GM19193 (cell line): ENCODE measurements around the gene PDE8A.

Experiments used
- POLR2A ChIP-seq: IDR thresholded peaks from 4 replicates; pipeline ENCODE4 v1.6.1; 2011; ENCODE audit not compliant: insufficient read depth, insufficient read length; ENCODE audit errors: extremely low read depth

The PDE8A gene

DNA sequence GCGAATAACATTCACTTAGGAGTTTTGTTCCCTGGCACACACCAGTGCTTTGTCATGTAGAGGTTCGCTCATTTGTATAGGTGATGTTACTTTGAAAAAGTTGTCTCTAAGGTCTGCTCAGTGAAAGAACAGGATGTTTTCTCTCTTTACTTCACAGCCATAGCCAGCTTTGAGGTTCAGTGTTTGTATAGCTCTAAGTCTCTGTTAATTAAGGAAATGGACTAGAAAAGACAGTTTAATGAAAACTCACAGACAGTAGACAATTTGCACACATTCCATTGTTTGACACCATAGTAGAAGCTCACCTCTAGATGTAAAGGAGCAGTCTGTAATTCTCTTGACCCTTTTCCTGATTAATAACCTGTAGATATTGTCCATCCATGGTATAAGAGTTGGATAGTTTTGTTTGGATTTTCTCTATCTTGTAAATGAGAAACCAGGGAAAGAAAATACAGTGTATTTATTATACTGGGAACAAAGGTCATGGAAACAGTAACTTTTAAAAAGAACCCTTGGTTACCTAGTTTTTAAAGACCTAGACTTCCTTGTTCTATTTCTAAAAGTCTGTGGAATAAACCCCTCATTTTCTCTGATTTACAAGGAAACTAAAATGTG is 50.4 kb downstream of the PDE8A start:
- TF ChIP-seq POLR2A, result no peak

DNA sequence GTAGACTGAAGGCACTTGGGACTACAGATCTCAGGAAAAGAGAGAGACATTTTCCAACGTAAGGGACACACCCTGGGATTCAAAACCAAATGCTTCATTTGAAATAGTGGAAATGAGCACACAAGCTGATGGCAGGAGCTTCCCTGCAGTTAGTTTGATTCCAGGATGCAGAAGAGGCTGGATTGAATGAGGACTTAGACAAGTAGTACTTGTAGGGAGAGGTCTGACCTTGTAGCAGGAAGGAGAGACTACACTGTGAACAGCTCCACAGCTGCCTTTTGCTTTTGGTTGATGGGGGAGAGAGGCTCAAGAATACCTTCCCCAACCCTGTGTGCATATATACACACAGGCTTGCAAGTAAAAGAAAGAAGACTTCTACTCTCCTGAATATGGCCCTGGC is 51.5 kb downstream of the PDE8A start:
- TF ChIP-seq POLR2A, result no peak

DNA sequence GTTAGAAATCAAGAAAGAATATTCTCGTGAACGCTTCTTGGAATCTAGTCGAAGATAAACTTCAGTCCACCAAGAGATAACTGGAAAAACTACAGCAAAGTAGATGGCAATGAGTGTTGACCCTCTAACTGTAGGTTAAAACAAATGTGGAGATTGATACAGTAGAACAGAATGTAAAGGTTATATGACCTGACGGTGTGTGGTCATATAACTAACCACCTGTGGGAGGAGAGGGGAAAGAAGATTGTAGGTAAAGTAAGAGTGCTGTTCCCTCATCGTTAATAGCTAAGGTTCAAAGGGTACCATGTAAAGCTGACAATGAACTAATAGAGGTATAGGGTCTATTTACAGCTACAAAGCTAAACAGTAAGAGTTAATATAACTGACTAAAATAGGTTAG is 52.6 kb downstream of the PDE8A start:
- TF ChIP-seq POLR2A, result no peak

- TF ChIP-seq POLR2A, result no peak
Measured at GRCh38 chr15:85035980-85036379, 54.3 kb downstream of the PDE8A start.

DNA sequence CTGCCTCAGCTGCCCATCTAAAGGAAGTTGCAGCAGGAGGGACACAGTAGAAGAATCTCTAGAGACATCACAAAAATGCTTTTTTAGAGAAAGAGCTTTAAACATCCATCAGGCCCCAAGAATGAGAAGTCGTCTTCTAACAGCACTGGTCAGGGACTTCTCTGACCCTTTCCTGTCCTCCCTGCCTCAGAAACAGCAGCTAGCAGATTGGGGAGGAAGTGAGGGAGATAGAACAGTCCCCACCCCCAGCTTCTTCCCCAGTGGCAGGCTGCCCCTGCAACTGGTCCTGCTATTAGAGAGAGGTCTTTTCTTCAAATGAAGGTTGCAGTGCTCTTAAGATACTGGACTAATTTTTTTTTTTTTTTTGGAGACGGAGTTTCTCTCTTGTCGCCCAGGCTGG is 55.1 kb downstream of the PDE8A start:
- no peak for TF ChIP-seq POLR2A

DNA sequence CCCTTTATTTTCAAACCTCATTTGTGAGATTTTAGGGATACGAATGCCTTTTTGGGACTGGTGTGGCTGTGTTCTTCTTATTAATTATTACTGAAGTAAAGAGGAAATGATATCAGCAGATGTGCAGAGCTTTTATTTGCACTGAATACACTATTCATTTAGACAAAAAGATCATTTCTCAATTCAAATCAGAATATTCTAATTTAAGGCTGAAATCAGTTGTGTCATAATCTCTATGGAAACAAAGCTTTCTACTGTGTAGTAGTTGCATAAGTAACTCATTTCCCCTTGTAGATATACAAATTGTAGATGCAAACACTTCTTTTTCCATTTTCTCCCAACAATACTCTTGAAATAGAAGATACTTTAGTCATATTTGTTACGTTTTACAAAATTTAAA is 56.0 kb downstream of the PDE8A start:
- no peak for TF ChIP-seq POLR2A

GRCh38 chr15:85041230-85041629 is 59.6 kb downstream of the PDE8A start:
- no peak for TF ChIP-seq POLR2A

DNA sequence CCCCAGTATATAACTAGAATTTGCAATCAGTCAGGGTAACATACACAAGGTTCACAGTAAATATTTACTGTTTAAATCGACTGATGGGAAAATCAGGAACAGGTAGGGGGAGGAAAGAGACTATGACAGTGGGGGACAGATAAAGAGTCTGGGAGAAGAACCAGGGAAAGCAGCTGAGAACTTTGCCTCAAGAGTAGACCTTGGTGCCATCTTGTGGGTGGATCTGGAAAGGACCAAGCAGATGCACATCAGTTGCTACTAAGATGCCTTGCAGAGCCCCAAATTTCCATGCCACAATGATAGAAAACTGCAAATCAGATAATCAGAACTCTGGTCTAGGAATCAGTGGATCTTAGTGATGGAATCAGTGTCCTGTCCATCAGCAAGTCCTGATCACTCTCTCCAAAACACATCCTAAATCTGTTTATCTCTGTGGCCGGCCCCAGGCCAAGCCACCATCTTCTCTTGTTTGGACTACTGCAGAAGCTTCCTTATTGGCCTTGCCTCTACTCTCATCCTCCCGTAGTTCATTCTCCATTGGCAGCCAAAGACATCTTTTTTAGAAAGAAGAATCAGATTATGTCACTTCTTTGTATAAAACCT is 62.7 kb downstream of the PDE8A start:
- TF ChIP-seq POLR2A, result no peak

GRCh38 chr15:85044894-85045293 is 63.2 kb downstream of the PDE8A start:
- no peak for TF ChIP-seq POLR2A

DNA sequence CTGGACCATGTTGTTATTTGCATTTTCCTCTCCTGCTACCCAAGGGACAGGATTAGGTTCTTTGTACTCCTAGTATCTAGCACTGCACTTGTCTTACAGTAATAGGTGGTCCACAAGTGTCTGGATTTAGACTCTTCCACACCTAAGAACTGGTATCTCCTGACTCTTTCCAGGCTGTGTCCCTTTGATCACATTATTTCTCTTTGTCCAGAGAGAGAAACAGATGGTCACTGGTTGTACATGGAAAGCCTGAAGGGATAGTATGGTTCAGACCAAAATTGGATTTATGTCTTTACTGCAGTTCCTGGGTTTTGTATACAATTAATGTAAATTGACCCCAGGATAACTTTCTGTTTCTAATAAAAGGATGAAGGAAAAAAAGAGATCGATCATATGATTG is 64.0 kb downstream of the PDE8A start:
- TF ChIP-seq POLR2A, result no peak

GRCh38 chr15:85047271-85047948 is 65.8 kb downstream of the PDE8A start:
- TF ChIP-seq POLR2A, result no peak

- no peak for TF ChIP-seq POLR2A
Measured at GRCh38 chr15:85048430-85048829, 66.8 kb downstream of the PDE8A start.

DNA sequence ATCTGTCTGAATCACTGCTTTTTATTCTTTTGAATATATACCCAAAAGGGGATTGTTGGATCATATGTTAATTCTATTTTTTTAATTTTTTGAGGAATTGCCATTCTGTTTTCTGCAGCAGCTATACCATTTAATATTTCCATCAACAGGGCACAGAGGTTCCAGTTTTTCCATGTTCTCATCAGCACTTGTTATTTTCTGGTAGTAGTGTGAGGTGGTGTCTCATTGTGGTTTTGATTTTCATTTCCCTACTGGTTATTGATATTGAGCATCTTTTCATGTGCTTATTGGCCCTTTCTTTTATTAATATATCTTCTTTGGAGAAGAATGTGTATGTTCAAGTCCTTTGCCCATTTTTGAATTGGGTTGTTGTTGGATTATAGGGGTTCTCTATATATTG is 68.1 kb downstream of the PDE8A start:
- TF ChIP-seq POLR2A, result no peak

GRCh38 chr15:85059734-85060133 is 78.1 kb downstream of the PDE8A start:
- TF ChIP-seq POLR2A, result no peak

DNA sequence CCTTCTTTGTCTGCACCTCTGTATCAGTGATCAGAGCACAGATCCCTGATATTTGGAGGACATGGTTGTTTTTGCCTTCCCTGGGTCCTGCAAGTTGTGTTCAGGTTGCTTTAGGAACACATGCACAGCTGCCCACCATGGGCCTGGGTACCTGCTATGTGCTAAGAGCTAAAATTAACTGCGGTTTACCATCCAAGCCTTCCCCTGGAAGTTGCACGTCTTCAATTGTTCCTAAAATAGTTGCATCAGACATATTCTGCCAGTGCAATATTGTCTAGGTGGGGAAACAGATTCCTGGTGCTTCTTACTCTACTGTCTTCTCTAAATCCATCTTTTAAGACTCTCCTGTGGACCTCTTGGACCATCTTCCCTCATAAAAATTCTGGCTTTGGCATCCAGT is 80.9 kb downstream of the PDE8A start:
- TF ChIP-seq POLR2A, result no peak

- TF ChIP-seq POLR2A, result no peak
Measured at GRCh38 chr15:85063088-85063487, 81.4 kb downstream of the PDE8A start.

- TF ChIP-seq POLR2A, result no peak
Measured at GRCh38 chr15:85063522-85064079, 81.9 kb downstream of the PDE8A start.

DNA sequence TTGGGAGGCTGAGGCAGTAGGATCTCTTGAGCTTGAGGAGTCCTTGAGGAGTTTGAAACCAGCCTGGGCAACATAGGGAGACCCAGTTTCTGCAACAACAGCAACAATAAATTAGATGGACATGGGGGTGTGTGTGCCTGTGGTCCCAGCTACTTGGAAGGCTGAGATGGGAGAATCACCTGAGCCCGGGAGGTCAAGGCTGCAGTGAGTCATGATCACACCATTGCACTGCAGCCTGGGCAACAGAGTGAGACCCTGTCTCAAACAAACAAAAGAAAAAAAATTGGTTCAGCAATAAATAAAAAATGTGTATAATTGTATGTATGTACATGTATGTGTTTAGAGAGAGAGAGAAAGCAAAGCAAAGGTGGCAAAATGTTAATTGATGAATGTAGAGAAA is 83.1 kb downstream of the PDE8A start:
- TF ChIP-seq POLR2A, result no peak
